OCI-LY7 (cell line): ENCODE measurements around the gene MESP1. TPM values are rescaled to one million over a fixed set of nuclear protein-coding genes. Genes with fewer than 3 reads are reported as not detected.
"Not testable (repeated sequence)": the region's sequence is repeated elsewhere in the genome, so short reads cannot be mapped to it uniquely, and the experiment has no call there.

Experiments used
- BruUV-seq: library from RNA; stranded (reverse); fragments of 400-500 nt; replicated peaks from 2 replicates; lab custom pipeline; 2021; lab: Mats Ljungman, UMichigan
- CTCF ChIA-PET: fragments of 300-600 bp; sonication (Branson Sonifier 250); formaldehyde crosslinking; loops from one replicate; lab custom pipeline; 2022; ENCODE audit warnings: antibody characterized with exemption; ENCODE audit not compliant: unreplicated experiment; lab: Charles Lee
- POLR2A ChIA-PET: fragments of 300-600 bp; sonication (Branson Sonifier 250); formaldehyde crosslinking; loops from one replicate; lab custom pipeline; 2022; ENCODE audit warnings: antibody characterized with exemption; lab: Charles Lee
- DNase-seq: peaks from one replicate; pipeline ENCODE4 v3.0.0-alpha.2; 2015; ENCODE audit warnings: low spot score
- H2AFZ ChIP-seq: fragments of 200-600 bp; sonication (generic), shearing (Covaris generic); 2 replicates; pipeline ENCODE4 v1.6.1; 2014; ENCODE audit warnings: mild to moderate bottlenecking, antibody characterized with exemption, low read length, moderate library complexity
- H3K27ac ChIP-seq: fragments of 200-600 bp; sonication (generic); 2 replicates; pipeline ENCODE4 v1.5.1; 2014; ENCODE audit warnings: mixed run types, low read depth, mild to moderate bottlenecking, moderate library complexity, low read length, inconsistent platforms; ENCODE audit not compliant: poor library complexity, severe bottlenecking
- H3K36me3 ChIP-seq: fragments of 200-600 bp; sonication (generic); 2 replicates; pipeline ENCODE4 v1.6.1; 2014; ENCODE audit warnings: mild to moderate bottlenecking, antibody characterized with exemption, low read length, moderate library complexity, mixed read lengths; ENCODE audit not compliant: insufficient read depth
- H3K4me1 ChIP-seq: fragments of 200-600 bp; sonication (generic); 2 replicates; pipeline ENCODE4 v1.5.1; 2014; ENCODE audit warnings: mild to moderate bottlenecking, low read length; ENCODE audit not compliant: insufficient read depth, poor library complexity, severe bottlenecking
- H3K4me2 ChIP-seq: fragments of 200-600 bp; sonication (generic); 2 replicates; pipeline ENCODE4 v1.6.1; 2014; ENCODE audit warnings: mild to moderate bottlenecking, low read length
- H3K4me3 ChIP-seq: fragments of 200-600 bp; sonication (generic); 2 replicates; pipeline ENCODE4 v1.5.1; 2014; ENCODE audit warnings: mild to moderate bottlenecking, low read depth, low read length; ENCODE audit not compliant: poor library complexity, severe bottlenecking
- H3K79me2 ChIP-seq: fragments of 200-600 bp; sonication (generic); 2 replicates; pipeline ENCODE4 v1.6.1; 2016; ENCODE audit warnings: low read depth, mild to moderate bottlenecking, low read length, moderate library complexity, mixed read lengths; ENCODE audit not compliant: insufficient read depth
- H3K9me2 ChIP-seq: fragments of 200-600 bp; sonication (generic); 2 replicates; pipeline ENCODE4 v1.6.1; 2016; ENCODE audit warnings: mild to moderate bottlenecking, low read length, mixed read lengths; ENCODE audit not compliant: insufficient read depth
- H3K9me3 ChIP-seq: fragments of 200-600 bp; sonication (generic); 2 replicates; pipeline ENCODE4 v1.6.1; 2014; ENCODE audit warnings: mild to moderate bottlenecking, mixed run types, low read length, mixed read lengths
- H4K20me1 ChIP-seq: fragments of 200-600 bp; sonication (generic); 2 replicates; pipeline ENCODE4 v1.6.1; 2014; ENCODE audit warnings: mild to moderate bottlenecking, antibody characterized with exemption, low read length, moderate library complexity, mixed read lengths; ENCODE audit not compliant: insufficient read depth
- EZH2phosphoT487 ChIP-seq: fragments of 200-600 bp; sonication (generic); IDR thresholded peaks from 2 replicates; pipeline ENCODE4 v1.6.1; 2018; ENCODE audit warnings: low read depth, borderline replicate concordance, mild to moderate bottlenecking, mixed run types, antibody characterized with exemption, low read length, moderate library complexity, mixed read lengths
- intact Hi-C: fragments of 100-400 bp; cut with micrococcal nuclease; formaldehyde crosslinking; loops from one replicate; pipeline ENCODE4 v1.10.0; 2022; ENCODE audit not compliant: unreplicated experiment
- total RNA-seq, 2 experiments: library from RNA; depleted of rRNA in 1 of 2; stranded (reverse); fragments of >200 nt in 1 of 2; shearing (Covaris generic) in 1 of 2; gene quantifications; 2 replicates each; pipeline ENCODE4 v1.2.3, GENCODE V29; 2014 to 2022
- TF ChIP-seq, protein P1 (sequence below): fragments of 200-600 bp; sonication (generic); conservative IDR thresholded peaks from 2 replicates; pipeline ENCODE4 v1.5.1; 2014; ENCODE audit warnings: mild to moderate bottlenecking, antibody characterized with exemption, low read length, moderate library complexity, mixed read lengths

MESP1 gene
- total RNA-seq, 2 experiments from 2014 or later = 3.5 TPM; not detected in 1

DNA sequence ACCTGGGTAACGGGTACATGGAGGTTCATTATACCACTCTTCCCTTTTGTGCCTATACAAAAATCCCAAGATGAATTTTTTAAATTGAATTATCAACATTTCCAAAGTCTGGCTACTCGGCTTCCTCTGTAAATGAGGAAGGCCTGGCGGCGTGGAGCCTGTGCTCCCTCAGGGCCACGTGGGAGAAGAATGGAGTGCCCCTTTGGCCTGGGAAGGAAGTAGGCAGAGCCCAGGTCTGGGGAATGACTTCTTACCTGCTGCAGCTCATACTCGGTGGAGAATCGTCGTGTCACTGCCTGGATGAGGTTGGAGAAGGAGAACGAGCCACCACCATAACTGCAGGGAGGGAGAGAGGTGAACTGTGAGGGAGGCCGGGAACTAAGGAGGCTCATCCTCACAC lies 39.2 kb upstream of the MESP1 start:
- Histone ChIP-seq H3K36me3 (no peaks in the 10 kb centered on the region), H3K9me2 (no peaks in the 10 kb centered on the region), H2AFZ (no peak overlapping the region), H3K4me3 (no peak overlapping the region), H3K9me3 (0 out of 2 replicates have a peak, but pooled peaks cover 12% of the 10 kb centered on the region), H3K27ac (no peak overlapping the region), H3K79me2 (no peaks in the 10 kb centered on the region), H3K4me1 (no peaks in the 10 kb centered on the region), H4K20me1 (no peaks in the 10 kb centered on the region), H3K4me2 (no peak overlapping the region)
- ChIA-PET POLR2A (no interaction called here), CTCF (no interaction called here)
- no peak for DNase-seq
- TF ChIP-seq, protein P1, sequence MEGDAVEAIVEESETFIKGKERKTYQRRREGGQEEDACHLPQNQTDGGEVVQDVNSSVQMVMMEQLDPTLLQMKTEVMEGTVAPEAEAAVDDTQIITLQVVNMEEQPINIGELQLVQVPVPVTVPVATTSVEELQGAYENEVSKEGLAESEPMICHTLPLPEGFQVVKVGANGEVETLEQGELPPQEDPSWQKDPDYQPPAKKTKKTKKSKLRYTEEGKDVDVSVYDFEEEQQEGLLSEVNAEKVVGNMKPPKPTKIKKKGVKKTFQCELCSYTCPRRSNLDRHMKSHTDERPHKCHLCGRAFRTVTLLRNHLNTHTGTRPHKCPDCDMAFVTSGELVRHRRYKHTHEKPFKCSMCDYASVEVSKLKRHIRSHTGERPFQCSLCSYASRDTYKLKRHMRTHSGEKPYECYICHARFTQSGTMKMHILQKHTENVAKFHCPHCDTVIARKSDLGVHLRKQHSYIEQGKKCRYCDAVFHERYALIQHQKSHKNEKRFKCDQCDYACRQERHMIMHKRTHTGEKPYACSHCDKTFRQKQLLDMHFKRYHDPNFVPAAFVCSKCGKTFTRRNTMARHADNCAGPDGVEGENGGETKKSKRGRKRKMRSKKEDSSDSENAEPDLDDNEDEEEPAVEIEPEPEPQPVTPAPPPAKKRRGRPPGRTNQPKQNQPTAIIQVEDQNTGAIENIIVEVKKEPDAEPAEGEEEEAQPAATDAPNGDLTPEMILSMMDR = no peak
- TF ChIP-seq EZH2phosphoT487 = no peak
- intact Hi-C loops = no loop called here
- BruUV-seq = no TSS peak

DNA sequence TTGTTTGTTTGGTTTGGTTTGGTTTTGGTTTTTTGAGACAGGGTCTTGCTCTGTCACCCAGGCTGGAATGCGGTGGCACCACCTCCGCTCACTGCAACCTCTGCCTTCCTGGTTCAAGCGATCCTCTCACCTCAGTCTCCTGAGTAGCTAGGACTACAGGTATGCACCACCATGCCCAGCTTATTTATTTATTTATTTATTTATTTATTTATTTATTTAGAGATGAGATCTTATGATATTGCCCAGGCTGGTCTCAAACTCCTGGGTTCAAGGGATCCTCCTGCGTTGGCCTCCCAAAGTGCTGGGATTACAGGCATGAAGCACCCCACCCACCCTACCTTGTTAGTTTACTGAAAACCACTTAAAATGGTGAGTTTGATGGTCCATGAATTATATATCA lies 37.5 kb upstream of the MESP1 start:
- H3K9me2 ChIP-seq, POLR2A ChIA-PET, H3K36me3 ChIP-seq, H3K4me1 ChIP-seq, DNase-seq, H3K79me2 ChIP-seq, H2AFZ ChIP-seq, CTCF ChIA-PET, intact Hi-C loops, H3K4me3 ChIP-seq, H3K27ac ChIP-seq, H3K4me2 ChIP-seq, BruUV-seq, H4K20me1 ChIP-seq: not testable (repeated sequence)
- 0 out of 2 replicates have a peak, but pooled peaks cover 12% of the 10 kb centered on the region for H3K9me3 ChIP-seq

DNA sequence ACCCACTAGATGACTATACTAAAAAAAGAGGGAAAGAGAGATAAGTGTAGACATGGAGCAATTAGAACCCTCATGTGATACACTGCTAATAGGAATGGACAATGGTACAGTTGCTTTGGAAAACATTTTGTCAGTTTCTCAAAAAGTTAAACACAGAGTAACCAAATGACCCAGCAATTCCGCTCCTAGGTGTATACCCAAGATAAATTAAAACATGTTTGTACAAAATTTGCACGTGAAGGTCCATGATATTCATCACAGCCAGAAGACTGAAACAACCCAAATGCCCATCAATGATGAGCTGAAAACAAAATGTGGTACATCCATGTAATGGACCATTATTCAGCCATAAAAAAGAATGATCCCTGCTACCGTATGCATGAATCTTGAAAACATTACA lies 36.9 kb upstream of the MESP1 start:
- no TSS peak for BruUV-seq

More for the DNA sequence above, 36.9 kb upstream of the MESP1 start:
- Histone ChIP-seq H3K36me3 (no peaks in the 10 kb centered on the region), H3K9me2 (no peaks in the 10 kb centered on the region), H3K4me3 (no peak overlapping the region), H3K27ac (no peak overlapping the region), H3K4me2 (no peak overlapping the region), H3K4me1 (no peaks in the 10 kb centered on the region), H4K20me1 (no peaks in the 10 kb centered on the region), H2AFZ (no peak overlapping the region), H3K79me2 (no peaks in the 10 kb centered on the region), H3K9me3 (0 out of 2 replicates have a peak, but pooled peaks cover 12% of the 10 kb centered on the region)
- intact Hi-C loops = no loop called here
- TF ChIP-seq, protein P1 = no peak
- no peak for TF ChIP-seq EZH2phosphoT487
- ChIA-PET CTCF (no interaction called here), POLR2A (no interaction called here)
- DNase-seq = no peak
